ENCODE data around the gene DDX42.
"Not testable (repeated sequence)": the region's sequence is repeated elsewhere in the genome, so short reads cannot be mapped to it uniquely, and the experiment has no call there.

The DDX42 gene

DNA sequence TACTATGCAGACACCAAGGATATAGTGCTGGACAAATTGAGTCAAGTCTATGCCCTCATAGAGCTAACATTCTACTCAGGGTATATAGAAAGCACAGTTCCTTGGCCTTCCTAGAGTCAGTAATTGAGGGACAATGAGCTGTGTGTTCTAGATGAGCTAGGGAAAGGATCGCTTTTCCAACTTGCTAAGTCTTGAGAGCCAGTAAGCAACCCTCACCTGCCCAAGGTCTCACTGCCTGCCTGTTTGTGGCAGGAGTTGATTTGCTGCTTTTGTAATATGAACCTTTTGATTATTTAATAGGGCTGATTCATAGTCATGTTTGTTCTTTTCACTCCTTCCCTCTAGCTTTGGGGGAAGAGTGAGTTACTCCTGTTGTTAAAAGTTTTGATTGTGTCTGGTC, 6.5 kb downstream of the DDX42 start:
- DNase-seq = peak; percentile 12

DNA sequence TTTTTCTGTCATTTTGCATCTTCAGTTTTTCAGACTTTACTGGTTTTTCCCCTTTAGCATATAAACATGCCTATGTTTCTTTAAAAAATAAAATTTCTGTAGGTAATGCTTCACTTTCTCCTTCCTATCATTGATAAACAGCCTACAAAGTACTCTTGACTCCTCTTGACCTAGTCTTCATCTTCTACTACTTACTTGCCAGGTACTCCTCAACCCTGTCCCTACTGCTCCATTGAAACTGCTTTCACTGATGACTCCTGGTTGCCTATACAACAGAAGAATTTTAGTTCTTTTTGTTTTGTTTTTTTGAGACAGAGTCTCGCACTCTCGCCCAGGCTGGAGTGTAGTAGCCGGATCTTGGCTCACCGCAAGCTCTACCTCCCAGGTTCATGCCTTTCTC, 7.0 kb downstream of the DDX42 start:
- no peak for DNase-seq

DNA sequence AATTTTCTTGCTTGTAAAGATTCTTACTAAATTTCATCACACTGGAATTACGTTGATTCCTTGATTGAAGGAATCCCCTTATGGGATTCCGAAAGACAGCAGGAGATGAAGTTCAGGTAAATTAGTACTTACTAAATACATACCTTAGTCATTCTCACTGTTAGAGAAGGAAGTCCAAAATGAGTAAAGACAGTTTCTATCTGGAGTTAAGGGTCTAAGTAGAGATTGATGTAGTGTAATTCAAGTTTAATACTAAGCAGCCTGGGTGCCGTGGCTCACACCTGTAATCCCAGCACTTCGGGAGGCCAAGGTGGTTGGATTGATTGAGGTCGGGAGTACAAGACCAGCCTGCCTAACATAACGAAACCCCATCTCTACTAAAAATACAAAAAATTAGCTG, 9.6 kb downstream of the DDX42 start:
- no peak for DNase-seq

DNA sequence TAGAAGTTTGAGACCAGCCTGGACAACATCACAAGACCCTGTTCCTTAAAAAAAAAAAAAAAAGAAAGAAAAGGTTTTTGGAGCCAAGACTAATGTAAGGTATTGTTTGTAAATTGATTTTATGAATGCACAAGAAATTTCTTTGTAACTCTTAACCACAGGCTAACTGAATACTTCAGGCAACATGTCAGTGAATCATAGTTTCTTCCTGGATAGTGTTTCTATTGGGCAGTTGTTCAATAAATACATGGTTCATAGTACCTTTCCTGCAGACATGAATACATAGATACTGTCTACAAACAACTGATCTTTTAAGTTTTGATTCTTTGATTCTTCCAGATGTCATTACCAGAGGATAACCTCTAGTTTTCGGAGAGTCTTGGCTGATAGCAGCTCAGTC, 11.6 kb downstream of the DDX42 start:
- DNase-seq = no peak

DNA sequence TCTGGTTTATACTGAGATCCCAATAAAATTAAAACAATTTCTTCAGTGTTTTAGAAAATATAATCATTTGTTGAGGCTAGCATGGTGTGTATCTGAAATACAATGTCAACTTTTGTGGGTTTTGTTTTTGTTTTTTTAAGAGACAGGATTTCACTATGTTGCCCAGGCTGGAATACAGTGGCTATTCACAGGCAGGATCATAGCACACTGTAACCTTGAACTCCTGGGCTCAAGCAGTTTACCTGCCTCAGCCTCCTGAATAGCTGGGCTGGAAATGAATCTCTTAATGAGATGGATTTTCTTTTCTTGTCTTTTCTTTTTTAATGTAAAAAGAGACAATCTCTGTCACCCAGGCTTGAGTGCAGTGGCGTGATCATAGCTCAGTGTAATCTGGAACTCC, 12.1 kb downstream of the DDX42 start:
- no peak for DNase-seq

DNA sequence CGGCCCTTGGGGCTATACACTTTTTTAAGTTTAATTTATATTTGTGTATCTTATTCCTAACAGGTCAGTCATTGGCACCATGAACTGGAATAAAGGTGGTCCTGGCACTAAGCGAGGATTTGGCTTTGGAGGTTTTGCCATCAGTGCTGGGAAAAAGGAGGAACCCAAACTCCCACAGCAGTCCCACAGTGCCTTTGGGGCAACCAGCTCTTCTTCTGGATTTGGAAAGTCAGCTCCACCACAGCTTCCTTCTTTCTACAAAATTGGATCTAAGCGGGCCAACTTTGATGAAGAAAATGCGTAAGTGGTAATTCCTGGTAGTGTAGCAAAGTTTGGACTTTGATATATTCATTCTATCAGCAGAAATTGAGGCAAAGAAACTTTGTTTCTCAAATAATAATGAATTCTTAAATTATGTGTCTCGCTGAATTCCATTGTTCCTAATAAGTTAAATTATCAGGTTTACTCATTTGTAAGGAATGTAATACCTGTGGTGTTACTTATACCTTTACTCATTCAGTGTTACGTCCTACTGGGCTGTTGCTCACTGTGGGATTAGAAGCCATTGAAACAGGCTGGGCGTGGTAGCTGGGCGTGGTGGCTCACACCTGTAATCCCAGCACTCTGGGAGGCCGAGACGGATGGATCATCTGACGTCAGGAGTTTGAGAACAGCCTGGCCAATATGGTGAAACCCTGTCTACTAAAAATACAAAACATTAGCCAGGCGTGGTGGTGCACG, 13.2 kb downstream of the DDX42 start:
- DNase-seq = no peak

DNA sequence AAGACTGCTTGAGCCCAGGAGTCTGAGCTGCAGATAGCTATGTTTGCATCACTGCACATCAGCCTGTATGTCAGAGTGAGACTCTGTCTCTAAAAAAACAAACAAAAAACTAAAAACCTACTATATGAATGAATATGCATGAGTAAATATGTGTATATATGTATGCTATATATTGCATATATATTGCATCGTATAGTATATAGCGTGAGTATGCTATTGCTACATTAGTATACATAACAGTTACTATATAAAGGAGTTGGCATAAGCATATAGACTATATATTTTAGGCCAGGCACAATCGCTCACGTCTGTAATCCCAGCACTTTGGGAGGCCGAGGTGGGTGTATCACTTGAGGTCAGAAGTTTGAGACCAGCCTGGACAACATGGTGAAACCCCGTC, 16.1 kb downstream of the DDX42 start:
- no peak for DNase-seq

DNA sequence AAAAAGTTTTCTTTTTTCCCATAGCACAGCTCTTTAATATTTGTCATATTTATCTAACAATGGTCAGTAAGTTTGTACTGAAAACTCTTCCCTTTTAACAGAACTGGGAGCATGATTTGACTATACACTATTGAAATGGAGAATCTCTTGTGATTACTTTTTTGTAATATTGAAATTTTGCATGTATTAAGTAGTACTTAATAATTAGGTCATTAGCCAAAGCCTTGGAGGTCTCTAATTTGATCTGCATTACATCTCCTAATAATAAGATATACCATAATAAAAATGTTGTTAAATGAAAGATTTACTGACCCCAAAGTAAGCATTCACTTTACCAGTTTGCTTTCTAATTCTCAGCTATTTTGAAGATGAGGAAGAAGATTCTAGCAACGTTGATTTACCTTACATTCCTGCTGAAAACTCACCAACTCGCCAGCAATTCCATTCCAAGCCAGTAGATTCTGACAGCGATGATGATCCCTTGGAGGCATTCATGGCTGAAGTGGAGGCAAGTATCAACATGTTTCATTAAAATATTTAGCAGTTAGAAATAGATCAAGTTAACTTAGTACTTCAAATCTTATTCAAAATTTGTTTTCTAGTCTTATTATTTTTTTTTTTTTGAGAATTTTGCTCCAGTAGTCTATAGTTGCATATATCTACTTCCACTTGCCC, 18.2 kb downstream of the DDX42 start:
- DNase-seq = no peak

DNA sequence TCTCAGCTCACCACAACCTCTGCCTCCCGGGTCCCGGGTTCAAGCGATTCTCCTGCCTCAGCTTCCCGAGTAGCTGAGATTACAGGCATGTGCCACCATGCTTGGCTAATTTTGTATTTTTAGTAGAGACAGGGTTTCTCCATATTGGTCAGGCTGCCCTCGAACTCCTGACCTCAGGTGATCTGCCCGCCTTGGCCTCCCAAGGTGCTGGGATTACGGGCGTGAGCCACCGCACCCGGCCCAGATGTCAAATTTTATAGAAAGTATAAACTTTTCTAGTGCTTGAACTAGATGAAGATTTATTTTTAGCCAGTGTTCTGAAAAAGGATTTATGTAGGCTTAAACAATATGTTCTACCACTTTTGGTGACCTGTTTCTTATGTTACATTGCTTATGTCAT, 22.4 kb downstream of the DDX42 start:
- DNase-seq = not testable (repeated sequence)

DNA sequence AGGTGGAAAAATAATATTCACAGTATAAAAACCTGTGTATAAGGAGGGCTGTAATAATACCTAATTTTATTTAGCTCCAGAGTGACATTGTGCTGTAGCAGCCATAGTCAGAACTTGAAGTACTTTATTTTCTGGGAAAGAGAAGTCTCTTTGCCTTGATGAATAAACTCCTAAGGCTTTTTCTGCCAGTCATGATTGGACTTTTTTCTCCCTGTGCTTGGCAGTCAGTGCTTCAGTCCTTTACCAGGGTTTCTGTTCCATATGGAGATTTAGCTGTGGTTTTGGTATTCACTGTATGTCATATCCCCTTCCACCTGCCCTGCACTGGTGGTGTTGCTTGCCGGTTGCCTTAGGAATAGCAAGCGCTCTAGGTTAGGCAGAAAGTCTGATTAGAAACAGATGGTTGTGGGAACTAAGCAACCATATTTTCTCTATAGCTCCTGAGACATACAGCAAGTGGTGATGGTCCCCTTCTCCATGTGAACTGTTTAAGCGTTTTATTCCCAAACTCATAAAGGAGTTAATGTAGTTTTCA, 24.7 kb downstream of the DDX42 start:
- no peak for DNase-seq

DNA sequence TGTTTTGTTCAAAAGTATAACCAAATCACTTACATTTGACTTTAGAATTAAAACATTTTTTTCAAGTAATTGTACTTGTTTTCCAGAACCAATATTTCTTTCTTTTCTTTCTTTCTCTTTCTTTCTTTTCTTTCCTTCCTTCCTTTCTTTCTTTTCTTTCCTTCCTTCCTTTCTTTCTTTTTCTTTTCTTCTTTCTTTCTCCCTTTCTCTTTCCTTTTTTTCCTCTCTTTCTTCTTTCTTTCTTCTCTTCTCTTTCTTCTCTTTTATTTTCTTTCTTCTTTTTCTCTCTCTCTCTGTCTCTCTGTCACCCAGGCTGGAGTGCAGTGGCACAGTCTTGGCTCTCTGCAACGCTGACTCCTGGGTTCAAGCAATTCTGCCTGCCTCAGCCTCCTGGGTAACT, 26.8 kb downstream of the DDX42 start:
- no peak for DNase-seq

DNA sequence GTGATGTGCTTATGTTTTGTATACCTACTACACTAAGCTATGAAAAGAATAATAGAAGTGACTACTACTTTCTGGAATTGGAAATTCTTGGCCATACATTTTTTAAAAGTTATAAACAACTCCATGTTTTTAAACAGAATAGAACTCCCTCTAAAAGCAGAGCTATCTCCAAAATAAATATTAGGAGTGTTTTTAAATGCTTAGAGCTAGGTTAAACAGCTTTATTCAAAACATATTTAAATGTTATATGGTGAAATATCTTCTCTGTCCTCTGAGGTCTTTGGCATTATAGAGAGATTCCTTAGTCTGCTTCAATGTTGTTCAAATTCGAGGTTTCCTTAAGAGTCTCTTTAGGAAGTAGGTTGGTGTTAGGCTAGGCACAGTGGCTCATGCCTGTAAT, 30.4 kb downstream of the DDX42 start:
- no peak for DNase-seq

DNA sequence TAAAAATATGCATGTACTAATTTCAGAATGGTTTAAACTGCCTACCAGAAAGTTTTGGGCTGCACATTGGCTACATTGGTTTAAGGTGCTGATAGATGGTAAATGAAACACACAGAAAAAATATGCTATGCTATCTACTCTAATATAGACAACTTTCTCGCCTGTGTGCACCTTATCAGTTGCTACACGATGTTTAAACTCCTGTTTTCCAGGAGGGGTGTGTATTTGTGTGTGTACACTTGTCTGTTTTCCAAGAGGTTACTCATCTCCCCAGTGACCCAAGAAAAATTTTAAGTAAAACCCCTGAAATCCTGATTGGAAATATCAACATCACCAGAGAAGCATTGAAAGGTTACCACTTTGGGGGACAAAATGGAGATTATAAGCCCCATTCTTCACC, 31.6 kb downstream of the DDX42 start:
- DNase-seq = no peak

DNA sequence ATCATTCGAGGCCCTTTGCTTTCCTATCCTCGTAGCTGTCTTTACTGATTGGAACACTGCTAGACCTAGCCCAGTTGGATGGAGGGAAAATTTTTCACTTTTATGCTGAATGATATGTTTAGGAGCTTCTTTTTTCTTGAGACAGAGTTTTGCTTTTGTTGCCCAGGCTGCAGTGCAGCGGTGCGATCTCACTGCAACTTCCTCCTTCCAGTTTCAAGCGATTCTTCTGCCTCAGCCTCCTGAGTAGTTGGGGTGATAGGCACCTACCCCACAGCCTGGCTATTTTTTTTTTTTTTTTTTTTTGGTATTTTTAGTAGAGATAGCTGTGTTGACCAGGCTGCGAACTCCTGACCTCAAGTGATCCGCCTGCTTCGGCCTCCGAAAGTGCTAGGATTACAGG, 36.0 kb downstream of the DDX42 start:
- no peak for DNase-seq

DNA sequence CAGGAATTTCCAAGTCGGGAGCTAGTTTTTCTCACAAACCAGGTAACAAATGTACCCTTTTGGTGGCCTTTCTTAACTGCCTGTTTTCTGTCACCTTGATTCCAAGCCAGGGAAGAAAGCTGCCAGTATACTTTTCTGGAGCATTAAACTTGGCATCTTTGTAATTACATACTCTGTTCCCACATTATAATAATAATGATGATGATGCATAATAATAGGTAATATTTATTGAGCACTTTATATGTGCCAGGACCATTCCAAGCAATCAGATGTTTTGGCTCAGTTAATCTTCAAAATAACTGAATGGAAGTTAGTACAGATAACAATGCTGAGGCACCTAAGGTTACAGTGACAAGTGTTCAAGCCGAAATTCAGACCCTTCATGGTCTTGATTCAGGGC, 42.2 kb downstream of the DDX42 start:
- DNase-seq = no peak

DNA sequence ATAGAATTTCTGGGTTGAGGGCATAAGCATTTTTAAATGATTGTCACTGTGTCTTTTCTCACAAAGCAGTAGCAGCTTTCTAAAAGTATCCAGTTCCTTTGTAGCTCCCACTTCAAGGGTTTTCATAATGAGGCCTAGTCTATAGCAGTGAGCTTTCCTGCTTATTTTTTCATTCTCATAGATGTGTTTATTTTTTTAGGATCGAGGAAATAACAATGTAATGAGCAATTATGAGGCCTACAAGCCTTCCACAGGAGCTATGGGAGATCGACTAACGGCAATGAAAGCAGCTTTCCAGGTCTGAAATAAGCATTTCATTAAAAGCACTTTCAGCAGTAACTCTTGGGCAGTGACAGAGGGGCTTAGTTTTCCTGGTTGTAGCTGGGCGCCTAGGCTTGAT, 42.7 kb downstream of the DDX42 start:
- DNase-seq = no peak

DNA sequence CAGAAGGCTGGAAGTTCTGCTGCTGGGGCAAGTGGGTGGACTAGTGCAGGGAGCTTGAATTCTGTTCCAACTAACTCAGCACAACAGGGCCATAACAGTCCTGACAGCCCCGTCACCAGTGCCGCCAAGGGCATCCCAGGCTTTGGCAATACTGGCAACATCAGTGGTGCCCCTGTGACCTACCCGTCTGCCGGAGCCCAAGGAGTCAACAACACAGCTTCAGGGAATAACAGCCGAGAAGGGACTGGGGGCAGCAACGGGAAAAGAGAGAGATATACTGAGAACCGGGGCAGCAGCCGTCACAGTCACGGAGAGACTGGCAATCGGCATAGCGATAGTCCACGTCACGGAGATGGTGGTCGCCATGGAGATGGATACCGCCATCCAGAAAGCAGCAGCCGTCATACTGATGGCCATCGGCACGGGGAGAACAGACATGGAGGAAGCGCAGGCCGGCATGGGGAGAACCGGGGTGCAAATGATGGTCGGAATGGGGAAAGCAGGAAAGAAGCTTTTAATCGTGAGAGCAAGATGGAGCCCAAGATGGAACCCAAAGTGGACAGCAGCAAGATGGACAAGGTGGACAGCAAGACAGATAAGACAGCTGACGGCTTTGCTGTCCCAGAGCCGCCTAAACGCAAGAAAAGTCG, 43.9 kb downstream of the DDX42 start:
- DNase-seq = no peak

DNA sequence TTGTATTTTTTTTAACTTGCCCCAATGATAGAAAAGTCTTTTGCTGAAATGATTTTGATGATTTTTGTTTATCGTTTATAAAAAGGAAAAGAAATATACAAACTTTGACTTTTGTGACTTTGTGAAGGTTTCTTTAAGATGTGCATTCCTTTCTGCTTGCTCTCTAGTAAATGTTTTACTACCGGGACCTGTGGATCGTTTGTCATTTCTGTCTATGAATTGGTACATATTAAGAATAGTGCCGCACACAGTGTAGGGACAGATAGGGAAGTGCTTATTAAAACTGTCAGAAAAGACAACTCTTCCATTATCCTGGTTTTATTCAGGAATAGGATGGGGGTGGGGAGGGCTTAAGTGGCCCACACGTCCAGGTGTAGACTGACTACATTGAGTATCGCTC, 45.2 kb downstream of the DDX42 start:
- DNase-seq = no peak

DNA sequence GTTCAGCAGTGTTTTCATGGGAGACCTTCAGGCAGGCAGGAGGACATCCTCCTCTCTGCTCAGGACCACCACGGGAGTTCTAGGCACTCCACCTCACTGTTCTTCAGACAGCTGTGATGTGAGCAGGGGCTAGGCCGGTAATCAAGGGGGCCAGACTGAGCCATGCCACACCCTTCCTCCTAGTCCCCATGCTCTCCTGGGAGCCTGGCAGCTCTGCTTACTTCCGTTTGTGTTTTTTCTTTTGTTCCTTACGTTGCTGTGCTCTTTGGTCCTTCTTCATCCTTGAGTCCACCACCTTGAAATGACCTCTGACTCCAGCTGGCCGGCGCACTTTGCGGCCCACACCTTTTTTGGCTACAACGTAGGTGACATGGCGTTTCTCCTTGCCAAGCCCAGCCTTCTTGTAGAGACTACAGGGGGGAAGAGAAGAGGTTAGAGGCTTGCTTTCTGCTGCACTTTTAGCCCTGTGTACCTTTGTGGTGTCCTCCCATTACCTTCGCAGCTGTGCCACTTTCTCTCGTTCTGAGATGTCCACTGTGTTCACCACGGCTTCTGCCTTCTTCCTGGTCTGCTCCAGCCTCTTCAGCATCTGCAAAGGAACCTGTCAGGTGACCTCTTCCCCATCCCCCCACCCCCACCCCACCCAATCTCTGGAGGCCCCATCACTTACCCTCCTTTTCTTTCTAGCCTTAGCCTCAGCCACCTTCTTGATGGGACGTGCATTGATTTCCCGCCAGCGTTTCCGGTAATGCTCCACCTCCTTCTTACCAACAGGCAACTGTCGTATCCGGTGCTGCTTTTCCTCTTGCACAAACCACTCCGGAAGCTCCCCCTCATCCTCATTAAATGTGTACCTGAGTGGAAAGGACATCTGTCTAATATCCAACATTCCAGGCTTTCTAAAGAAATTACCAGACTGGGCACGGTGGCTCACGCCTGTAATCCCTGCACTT, 45.9 kb downstream of the DDX42 start:
- no peak for DNase-seq

DNA sequence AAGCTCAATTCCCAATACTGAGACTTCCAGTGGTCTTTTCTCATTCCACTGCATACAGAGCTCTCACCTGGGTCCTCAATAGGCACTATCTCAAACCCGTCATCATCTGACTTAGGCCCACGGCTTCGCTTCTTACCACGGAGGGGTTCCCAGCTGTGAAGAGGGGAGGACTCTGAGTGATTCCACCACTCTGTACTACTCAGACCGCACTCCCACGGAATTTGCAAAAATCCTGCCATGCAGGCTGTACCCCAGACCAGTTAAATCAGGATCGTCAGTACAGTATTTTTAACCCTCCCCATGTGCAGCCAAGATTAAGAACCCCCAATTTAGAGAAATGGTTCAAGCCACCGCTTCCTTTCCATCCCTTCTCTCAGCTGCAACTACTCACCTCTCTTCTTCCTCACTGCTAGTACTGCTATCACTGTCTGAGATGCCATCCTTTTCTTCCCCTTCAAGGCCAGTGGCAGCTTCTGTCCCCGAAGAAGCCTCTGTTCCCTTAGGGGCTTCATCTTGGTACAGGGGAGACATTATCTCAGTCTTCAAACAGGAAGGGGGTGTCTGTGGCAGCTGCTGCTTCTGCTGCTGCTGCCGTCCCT, 47.1 kb downstream of the DDX42 start:
- no peak for DNase-seq

DNA sequence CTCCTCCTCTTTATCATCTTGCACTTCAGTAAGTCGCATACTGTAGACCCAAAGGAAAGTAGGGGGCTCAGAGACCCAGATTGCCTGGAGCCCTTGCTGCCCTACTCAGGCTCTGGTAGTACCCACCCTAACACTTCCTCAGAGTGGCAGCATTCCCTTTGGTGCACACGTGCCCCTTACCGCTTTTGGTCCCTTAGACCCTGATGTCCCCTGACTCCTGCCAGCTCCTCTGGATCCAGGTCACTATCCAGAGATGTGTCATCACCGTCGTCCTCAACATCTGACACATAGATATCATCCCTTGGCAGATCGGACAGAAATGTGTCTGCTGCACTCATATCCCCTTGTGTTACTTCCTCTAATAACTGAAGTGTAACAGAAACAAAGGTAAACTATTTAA, 47.8 kb downstream of the DDX42 start:
- no peak for DNase-seq

DNA sequence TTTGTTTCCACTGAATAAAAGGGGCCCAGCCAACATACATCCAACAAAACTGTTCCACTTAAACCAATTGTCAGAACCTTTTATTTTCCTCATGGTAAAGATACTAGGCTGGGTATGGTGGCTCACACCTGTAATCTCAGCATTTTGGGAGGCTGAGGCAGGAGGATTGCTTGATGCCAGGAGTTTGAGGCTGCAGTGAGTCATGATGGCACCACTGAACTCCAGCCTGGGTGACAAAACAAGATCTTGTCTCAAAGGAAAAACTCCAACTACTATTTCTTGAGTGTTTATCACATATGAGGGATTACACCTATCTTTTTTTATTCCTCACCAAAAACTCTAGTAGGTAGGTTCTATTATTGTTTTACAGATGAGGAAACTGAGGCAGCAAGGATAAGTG, 48.6 kb downstream of the DDX42 start:
- DNase-seq = no peak

All from NCI-H1436 treated with DMSO at 0.1 percent for 48 hours (cell line).